ENCODE data around the gene S100B.

The S100B gene

DNA sequence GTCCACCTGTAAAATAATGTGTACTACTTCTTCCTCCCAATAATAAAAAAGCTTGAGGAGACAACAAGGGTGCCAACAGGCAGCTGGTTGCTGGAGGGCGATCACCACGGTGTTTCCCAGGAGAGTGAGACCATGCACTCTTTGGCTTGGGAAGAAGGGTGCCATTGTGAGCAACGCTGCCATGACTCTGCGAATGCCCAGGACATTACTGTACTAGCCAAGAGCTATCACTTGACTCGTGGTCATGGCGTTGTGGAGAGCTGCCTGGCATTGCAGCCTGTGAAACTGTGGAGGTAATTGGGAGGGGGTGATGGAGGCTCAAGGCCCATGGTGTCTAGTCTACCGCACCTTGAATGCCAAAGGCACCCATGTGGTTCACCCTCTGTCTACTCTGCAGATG, 16.0 kb upstream of the S100B start:
- 0 out of 2 replicates have a peak, but pooled peaks cover 3% of the 10 kb centered on the region for H3K27me3 ChIP-seq (ENCODE audit: low read depth)
- H3K36me3 ChIP-seq (replicated peaks): no peaks in the 10 kb centered on the region
- no peak overlapping the region for H3K4me3 ChIP-seq
- DNase-seq (ENCODE audit: low spot score in 2 of 2): no peak
- H3K4me1 ChIP-seq: no peaks in the 10 kb centered on the region
- in situ Hi-C loops (cut with MboI; ENCODE audit: low sequenced_read_pairs): no loop called here
- H3K9me3 ChIP-seq: peaks cover 6% of the 10 kb centered on the region

DNA sequence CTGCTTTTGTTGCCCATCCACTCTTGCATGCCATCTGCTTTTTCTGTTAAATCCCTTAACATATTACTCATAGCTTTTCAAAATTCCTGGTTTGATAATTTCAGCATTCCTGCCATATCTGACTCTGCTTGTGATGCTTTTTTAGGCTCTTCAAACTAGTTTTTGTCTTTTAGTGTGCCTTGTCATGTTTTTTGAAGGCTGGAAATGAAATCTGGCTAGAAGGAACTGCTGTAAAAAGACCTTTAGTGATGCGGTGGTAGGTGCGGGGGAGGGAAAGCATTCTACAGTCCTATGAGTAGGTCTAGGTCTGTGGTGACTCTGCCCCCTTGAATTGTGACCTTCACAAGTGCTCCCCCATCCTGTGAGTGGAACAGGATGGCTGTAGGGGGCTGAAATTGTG, 15.0 kb upstream of the S100B start:
- Histone ChIP-seq H3K4me3 (no peak overlapping the region), H3K4me1 (no peaks in the 10 kb centered on the region), H3K9me3 (no peaks in the 10 kb centered on the region), H3K27me3 (ENCODE audit: low read depth) (peaks cover 7% of the 10 kb centered on the region; the same call in 1 of the 2 replicates), H3K36me3 (replicated peaks) (no peaks in the 10 kb centered on the region)
- no peak for DNase-seq (ENCODE audit: low spot score in 2 of 2)
- in situ Hi-C loops (cut with MboI; ENCODE audit: low sequenced_read_pairs): no loop called here

DNA sequence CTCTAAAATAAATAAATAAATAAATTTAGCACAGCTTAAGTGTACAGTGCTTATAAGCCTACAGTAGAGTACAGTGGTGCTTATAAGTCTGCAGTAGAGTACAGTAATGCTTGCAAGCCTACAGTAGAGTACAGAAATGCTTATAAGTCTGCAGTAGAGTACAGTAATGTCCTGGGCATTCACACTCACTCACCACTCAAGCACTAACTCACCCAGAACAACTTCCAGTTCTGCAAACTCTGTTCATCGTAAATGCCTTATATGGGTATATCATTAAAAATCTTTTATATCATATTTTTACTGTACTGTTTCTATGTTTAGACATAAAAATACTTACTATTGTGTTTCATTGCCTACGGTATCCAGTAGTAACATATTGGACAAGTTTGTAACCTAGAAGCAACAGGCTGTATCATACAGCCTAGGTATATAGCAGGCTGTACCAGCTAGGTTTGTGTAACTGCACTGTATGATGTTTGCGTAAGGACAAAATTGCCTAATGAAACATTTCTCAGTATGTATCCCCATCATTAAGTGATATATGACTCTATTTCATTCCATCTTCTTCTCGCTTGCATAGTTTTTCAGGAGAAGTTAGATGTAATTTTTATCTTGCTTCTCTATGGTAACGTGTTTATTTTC, 14.0 kb upstream of the S100B start:
- Histone ChIP-seq H3K4me3 (no peak overlapping the region), H3K27me3 (ENCODE audit: low read depth) (peaks cover 7% of the 10 kb centered on the region; the same call in 1 of the 2 replicates), H3K36me3 (replicated peaks) (no peaks in the 10 kb centered on the region), H3K4me1 (no peaks in the 10 kb centered on the region), H3K9me3 (no peaks in the 10 kb centered on the region)
- in situ Hi-C loops (cut with MboI; ENCODE audit: low sequenced_read_pairs): no loop called here
- no peak for DNase-seq (ENCODE audit: low spot score in 2 of 2)

DNA sequence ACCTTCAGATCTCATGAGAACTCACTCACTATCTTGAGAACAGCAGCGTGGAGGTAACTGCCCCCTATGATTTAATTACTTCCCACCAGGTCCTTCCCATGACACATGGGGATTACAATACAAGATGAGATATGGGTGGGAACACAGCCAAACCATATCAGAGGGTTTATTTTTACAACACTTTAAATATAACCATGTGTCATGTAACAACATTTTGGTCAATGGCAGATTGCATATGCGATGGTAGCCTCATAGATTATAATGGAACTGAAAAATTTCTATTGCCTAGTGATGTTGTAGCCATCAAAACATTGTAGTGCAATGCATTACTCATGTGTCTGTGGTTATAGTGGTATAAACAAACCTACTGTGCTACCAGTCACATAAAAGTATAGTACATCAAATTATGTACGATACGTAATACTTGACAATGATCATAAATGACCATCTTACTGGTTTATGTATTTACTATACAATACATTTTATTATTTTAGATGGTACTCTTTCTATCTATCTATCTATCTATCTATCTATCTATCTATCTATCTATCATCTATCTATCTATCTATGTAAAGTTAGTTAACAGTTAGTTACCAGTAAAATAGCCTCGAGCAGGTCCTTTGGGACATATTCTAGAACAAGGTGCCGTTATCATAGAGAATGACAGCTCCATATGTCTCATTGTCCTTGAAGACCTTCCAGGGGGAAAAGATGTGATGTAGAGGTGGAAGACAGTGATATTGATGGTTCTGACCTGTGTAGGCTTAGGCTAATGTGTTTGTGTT, 12.6 kb upstream of the S100B start:
- Histone ChIP-seq H3K4me3 (no peak overlapping the region), H3K36me3 (replicated peaks) (no peaks in the 10 kb centered on the region), H3K27me3 (ENCODE audit: low read depth) (peaks cover 7% of the 10 kb centered on the region; the same call in 1 of the 2 replicates), H3K4me1 (no peaks in the 10 kb centered on the region), H3K9me3 (no peaks in the 10 kb centered on the region)
- no peak for DNase-seq (ENCODE audit: low spot score in 2 of 2)
- in situ Hi-C loops (cut with MboI; ENCODE audit: low sequenced_read_pairs): no loop called here

DNA sequence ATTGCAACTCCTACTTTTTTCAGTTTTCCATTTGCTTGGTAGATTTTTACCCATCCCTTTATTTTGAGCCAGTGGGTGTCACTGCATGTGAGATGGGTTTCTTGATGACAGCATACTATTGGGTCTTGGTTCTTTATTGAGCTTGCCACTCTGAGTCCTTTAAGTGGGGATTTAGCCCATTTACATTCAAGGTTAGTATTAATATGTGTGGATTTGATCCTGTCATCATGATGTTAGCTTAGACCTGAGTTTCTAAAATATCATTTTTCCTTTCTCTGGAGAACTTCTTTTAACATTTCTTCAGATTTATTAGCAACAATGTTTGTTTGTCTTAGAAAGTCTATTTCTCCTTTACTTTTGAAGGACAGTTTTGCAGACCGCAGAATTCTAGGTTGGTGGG, 11.8 kb upstream of the S100B start:
- Histone ChIP-seq H3K36me3 (replicated peaks) (no peaks in the 10 kb centered on the region), H3K9me3 (no peaks in the 10 kb centered on the region), H3K4me3 (no peak overlapping the region), H3K27me3 (ENCODE audit: low read depth) (peaks cover 7% of the 10 kb centered on the region; the same call in 1 of the 2 replicates), H3K4me1 (no peaks in the 10 kb centered on the region)
- no peak for DNase-seq (ENCODE audit: low spot score in 2 of 2)
- in situ Hi-C loops (cut with MboI; ENCODE audit: low sequenced_read_pairs): no loop called here

DNA sequence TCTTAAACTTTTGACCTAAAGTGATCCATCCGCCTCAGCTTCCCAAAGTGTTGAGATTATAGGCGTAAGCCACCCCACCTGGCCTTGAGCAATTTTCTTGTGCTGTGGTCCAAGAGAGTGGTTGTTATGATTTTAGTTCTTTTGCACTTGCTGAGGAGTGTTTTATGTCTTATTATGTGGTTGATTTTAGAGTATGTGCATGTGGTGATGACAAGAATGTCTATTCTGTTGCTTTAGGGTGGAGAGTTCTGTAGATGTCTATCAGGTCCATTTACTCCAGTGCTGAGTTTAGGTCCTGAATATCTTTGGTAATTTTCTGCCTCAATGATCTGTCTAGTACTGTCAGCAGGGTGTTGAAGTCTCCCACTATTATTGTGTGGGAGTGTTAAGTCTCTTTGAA, 11.2 kb upstream of the S100B start:
- Histone ChIP-seq H3K4me1 (no peaks in the 10 kb centered on the region), H3K9me3 (no peaks in the 10 kb centered on the region), H3K4me3 (no peak overlapping the region), H3K27me3 (ENCODE audit: low read depth) (peaks cover 7% of the 10 kb centered on the region; the same call in 1 of the 2 replicates), H3K36me3 (replicated peaks) (no peaks in the 10 kb centered on the region)
- no peak for DNase-seq (ENCODE audit: low spot score in 2 of 2)
- in situ Hi-C loops (cut with MboI; ENCODE audit: low sequenced_read_pairs): no loop called here

DNA sequence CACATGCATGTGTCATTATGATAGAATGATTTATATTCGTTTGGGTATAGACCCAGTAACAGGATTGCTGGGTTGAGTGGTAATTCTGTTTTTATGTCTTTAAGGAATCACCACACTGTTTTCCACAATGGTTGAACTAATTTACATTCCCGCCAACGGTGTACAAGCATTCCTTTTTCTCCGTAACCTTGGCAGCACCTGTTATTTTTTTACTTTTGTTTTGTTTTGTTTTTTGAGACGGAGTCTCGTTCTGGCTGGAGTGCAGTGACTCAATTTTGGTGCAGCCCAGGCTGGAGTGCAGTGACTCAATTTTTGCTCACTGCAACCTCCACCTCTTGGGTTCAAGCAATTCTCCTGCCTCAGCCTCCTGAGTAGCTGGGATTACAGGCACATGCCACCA, 8.5 kb upstream of the S100B start:
- Histone ChIP-seq H3K9me3 (no peaks in the 10 kb centered on the region), H3K36me3 (replicated peaks) (no peaks in the 10 kb centered on the region), H3K27me3 (ENCODE audit: low read depth) (peaks cover 5% of the 10 kb centered on the region; the same call in 1 of the 2 replicates), H3K4me3 (no peak overlapping the region), H3K4me1 (no peaks in the 10 kb centered on the region)
- no peak for DNase-seq (ENCODE audit: low spot score in 2 of 2)
- in situ Hi-C loops (cut with MboI; ENCODE audit: low sequenced_read_pairs): no loop called here

DNA sequence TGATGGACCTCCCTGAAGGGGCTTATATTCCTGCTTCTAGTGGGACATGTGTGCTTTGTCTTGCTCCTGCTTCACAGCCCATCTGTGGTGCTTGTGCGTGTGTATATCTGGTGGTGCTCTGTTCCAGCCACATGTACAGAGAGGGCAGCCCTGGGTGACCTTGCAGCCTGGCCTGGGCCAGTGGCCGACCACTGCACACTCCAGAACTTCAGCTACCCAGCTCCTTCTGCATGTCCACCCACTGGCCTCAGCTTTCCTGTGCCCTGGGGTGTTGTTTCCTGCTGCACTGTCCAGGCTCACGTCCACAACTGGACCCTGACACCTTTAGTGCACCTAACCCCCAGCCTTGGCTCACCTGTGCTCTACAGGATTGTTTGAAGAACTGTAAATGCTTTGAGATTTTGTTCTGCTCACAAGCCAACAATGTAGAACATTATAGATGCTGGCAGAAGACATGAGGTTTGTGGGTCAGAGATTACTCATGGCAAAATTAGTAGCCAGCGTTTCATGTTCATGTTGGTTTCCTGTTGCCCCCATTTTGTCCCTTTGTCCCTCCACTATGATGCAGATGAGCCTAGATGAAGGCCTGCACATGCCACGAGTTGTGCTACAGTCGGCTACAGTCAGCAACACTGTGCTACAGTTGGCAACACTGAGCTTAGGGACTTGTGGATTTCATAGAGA, 5.3 kb upstream of the S100B start:
- Histone ChIP-seq H3K9me3 (no peaks in the 10 kb centered on the region), H3K27me3 (ENCODE audit: low read depth) (peaks cover 3% of the 10 kb centered on the region; the same call in 1 of the 2 replicates), H3K4me1 (no peaks in the 10 kb centered on the region), H3K36me3 (replicated peaks) (no peaks in the 10 kb centered on the region), H3K4me3 (no peak overlapping the region)
- DNase-seq (ENCODE audit: low spot score in 2 of 2): no peak
- in situ Hi-C loops (cut with MboI; ENCODE audit: low sequenced_read_pairs): no loop called here

DNA sequence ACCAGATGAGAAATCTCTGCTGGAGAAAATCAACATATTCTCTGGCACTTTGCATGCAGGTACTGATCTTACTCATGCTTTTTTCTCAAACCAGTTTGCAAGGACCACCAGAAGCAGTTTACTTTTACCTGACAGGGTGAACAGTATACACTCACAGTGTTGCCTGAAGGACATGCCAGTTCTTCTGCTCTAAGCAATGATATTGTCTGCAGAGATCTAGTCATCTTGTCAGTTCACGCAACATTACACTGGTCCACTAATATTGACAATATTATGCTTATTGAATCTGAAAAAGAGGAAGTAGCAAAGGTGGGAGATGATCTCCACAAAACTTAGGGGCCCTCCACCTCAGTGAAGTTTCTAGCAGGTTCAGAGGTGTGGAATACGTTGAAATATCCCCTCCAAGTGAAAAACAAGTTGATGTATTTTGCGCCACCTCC, 3.8 kb upstream of the S100B start:
- no peak for DNase-seq (ENCODE audit: low spot score in 2 of 2)
- H3K36me3 ChIP-seq (replicated peaks): no peaks in the 10 kb centered on the region
- H3K27me3 ChIP-seq (ENCODE audit: low read depth): no peaks in the 10 kb centered on the region
- H3K9me3 ChIP-seq: no peaks in the 10 kb centered on the region
- H3K4me3 ChIP-seq: no peak overlapping the region
- H3K4me1 ChIP-seq: no peaks in the 10 kb centered on the region
- in situ Hi-C loops (cut with MboI; ENCODE audit: low sequenced_read_pairs): no loop called here

DNA sequence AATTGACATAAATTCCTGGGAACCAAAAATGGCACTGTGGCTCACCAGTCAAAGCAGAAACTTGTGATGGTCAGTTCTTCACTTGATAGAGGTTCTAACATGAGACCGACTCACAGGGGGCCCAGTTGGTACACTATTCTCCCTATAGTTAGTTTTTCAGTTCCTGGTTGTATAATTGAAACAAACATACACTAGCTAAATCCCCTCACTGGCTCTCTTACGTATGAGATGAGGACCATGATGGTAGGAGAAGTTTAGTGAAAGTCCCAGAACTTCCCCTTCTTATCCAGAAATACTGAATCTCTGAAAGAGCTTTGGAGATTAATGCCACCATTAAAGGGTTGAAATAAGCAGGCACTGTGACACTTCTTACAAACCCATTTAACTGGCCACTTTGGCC, 2.8 kb upstream of the S100B start:
- Histone ChIP-seq H3K4me3 (no peak overlapping the region), H3K9me3 (no peaks in the 10 kb centered on the region), H3K36me3 (replicated peaks) (no peaks in the 10 kb centered on the region), H3K4me1 (peaks cover 3% of the 10 kb centered on the region; the same call in 1 of the 2 replicates), H3K27me3 (ENCODE audit: low read depth) (no peaks in the 10 kb centered on the region)
- in situ Hi-C loops (cut with MboI; ENCODE audit: low sequenced_read_pairs): no loop called here
- no peak for DNase-seq (ENCODE audit: low spot score in 2 of 2)

DNA sequence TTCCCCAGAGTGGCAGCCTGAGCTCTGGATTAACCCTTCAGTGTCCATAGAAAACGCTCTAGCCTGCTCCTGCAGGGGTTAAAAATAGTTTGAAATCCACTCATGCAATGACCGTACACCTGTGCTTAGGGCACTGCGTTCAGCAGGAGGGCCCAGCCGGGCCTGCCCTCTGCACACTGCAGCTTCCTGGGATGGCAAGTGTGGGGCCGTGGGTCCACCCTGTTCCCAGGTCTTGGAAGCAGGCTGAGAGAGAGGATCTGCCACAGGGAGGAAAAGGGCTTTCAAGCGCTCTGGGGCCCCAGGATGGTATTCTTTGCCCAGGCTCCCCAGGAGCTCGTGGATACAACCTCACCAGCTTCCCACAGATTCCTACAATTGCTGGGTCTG, 1.5 kb upstream of the S100B start:
- no peaks in the 10 kb centered on the region for H3K36me3 ChIP-seq (replicated peaks)
- H3K4me3 ChIP-seq: no peak overlapping the region
- no peak for DNase-seq (ENCODE audit: low spot score in 2 of 2)
- no peaks in the 10 kb centered on the region for H3K9me3 ChIP-seq
- H3K27me3 ChIP-seq (ENCODE audit: low read depth): no peaks in the 10 kb centered on the region
- in situ Hi-C loops (cut with MboI; ENCODE audit: low sequenced_read_pairs): no loop called here
- peaks cover 3% of the 10 kb centered on the region; the same call in 1 of the 2 replicates for H3K4me1 ChIP-seq

DNA sequence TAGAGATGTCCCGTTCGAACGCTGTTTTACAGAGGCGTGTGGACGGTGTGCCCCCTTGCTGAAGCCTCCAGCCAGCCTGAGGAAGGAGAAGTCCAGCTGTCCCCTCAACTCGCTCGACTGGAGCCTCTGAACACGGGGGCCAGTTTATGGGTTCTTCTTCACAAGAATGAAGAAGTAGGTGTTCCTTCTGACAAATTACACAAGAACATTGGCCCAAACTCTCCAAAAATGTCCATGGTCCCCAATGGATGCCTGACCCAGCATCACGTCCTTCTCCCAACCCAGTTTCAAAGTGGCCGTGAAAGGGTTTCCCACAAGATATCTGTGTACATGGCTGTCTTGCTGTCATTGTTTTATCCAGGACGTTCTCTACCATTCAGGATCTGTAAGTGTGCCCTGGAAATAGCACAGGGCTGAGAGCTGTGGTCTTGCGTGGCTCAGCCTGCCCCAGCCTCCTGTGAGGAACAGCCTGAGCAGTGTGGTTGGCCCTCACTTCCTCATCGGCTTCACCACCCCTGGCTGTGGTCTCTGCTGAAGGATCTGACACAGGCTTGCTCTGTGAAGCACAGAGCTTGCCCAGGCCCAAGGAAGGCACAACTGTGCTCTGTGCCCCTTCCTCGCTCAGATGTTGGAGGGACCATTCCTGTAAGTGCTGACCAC, 1.0 kb upstream of the S100B start:
- in situ Hi-C loops (cut with MboI; ENCODE audit: low sequenced_read_pairs): no loop called here
- no peaks in the 10 kb centered on the region for H3K36me3 ChIP-seq (replicated peaks)
- no peak for DNase-seq (ENCODE audit: low spot score in 2 of 2)
- no peak overlapping the region for H3K4me3 ChIP-seq
- H3K27me3 ChIP-seq (ENCODE audit: low read depth): no peaks in the 10 kb centered on the region
- peaks cover 3% of the 10 kb centered on the region; the same call in 1 of the 2 replicates for H3K4me1 ChIP-seq
- no peaks in the 10 kb centered on the region for H3K9me3 ChIP-seq

DNA sequence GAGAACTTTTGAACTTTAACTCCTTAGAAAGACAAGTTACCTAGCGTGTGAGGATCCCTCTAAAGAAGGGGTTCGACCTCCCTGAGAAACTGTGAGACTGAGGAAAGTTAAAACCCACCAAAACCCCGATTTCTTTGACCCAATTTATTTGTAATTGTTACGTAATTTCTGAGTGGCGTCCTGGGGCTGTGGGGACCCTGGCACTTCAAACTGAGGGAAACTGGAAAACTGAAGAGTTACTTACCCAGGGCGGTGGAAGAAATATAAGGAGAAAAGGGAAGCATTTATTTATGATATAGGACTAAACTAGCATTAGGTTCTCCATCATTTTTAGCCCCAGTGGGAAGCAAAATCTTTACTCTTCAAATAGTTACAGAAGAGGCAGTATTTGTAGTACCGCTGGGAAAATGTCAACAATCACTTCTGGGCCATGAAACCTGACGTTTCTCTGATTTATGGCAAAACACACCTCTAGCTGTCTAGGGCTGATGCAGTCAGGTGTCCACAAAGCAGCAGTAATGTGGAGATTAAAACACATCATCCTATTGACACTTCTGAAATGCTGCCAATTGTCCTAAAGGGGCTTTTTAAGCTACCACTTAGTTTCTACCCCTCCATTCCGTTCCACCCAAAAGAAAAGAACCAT, 430 bp downstream of the S100B start:
- Histone ChIP-seq H3K27me3 (ENCODE audit: low read depth) (no peaks in the 10 kb centered on the region), H3K4me1 (peaks cover 3% of the 10 kb centered on the region; the same call in 1 of the 2 replicates), H3K9me3 (no peaks in the 10 kb centered on the region), H3K36me3 (replicated peaks) (no peaks in the 10 kb centered on the region), H3K4me3 (no peak overlapping the region)
- in situ Hi-C loops (cut with MboI; ENCODE audit: low sequenced_read_pairs): no loop called here
- no peak for DNase-seq (ENCODE audit: low spot score in 2 of 2)
